B cell (primary cell): ENCODE measurements around the gene CPHXL. TPM values are rescaled to one million over a fixed set of nuclear protein-coding genes. Genes with fewer than 3 reads are reported as not detected.
A peak's percentile ranks its signal among the peaks of the same experiment; 100 is the strongest.

ENCODE experiments used
- ATAC-seq: fragments of 200-7000 bp; cut with Tn5 transposase; one replicate; pipeline ENCODE4 v1.10.0; 2021; ENCODE audit warnings: low read depth, mild to moderate bottlenecking, moderate number of reproducible peaks, moderate library complexity
- CTCF ChIA-PET: fragments of 350-600 bp; sonication (Branson Sonifier 250); formaldehyde crosslinking; loops from one replicate; lab custom pipeline; 2021; ENCODE audit warnings: antibody characterized with exemption, inconsistent platforms; lab: Charles Lee
- POLR2A ChIA-PET: fragments of 350-600 bp; sonication (Branson Sonifier 250); formaldehyde crosslinking; loops from one replicate; lab custom pipeline; 2021; ENCODE audit warnings: antibody characterized with exemption; lab: Charles Lee
- DNase-seq: peaks from one replicate; pipeline ENCODE4 v3.0.0; 2013
- H2AFZ ChIP-seq: 2 replicates; pipeline ENCODE4 v1.6.1; 2012; ENCODE audit warnings: mild to moderate bottlenecking, low read depth, low read length; ENCODE audit not compliant: insufficient read depth, poor library complexity, severe bottlenecking
- H3K27ac ChIP-seq, 2 donors: 1 replicate in 1 of 2; 2 replicates in 1 of 2; pipeline ENCODE4 v1.5.1; 2012 to 2013; ENCODE audit warnings: low read length in 2 of 2, mild to moderate bottlenecking in 2 of 2, moderate library complexity in 1 of 2
- H3K27me3 ChIP-seq, 4 experiments: fragments of 200-600 bp in 1 of 4; sonication (generic) in 1 of 4; replicated peaks in 1 of 4; 1 replicate in 2 of 4; 2 replicates in 2 of 4; pipeline versions ENCODE4 v1.6.1 to v1.7.0; 2013 to 2016; ENCODE audit warnings: low read length in 3 of 4, mild to moderate bottlenecking in 2 of 4, mixed read lengths in 1 of 4, moderate library complexity in 1 of 4; ENCODE audit not compliant: insufficient read depth in 4 of 4, control insufficient read depth in 3 of 4; ENCODE audit errors: control extremely low read depth in 1 of 4
- H3K36me3 ChIP-seq, 2 experiments: replicated peaks in 1 of 2; 1 replicate in 1 of 2; 2 replicates in 1 of 2; pipeline versions ENCODE4 v1.6.1 to v1.7.1; 2013; ENCODE audit warnings: low read length in 1 of 2; ENCODE audit not compliant: insufficient read depth in 2 of 2, control insufficient read depth in 1 of 2; ENCODE audit errors: control extremely low read depth in 1 of 2, extremely low read depth in 1 of 2
- H3K4me1 ChIP-seq, 2 donors: fragments of 200-600 bp in 1 of 2; sonication (generic) in 1 of 2; 1 replicate in 1 of 2; 2 replicates in 1 of 2; pipeline versions ENCODE4 v1.5.1 to v1.6.1; 2013 to 2017; ENCODE audit warnings: low read length in 2 of 2; ENCODE audit not compliant: control insufficient read depth in 2 of 2, insufficient read depth in 2 of 2
- H3K4me2 ChIP-seq: replicated peaks from 2 replicates; pipeline ENCODE3; 2012; ENCODE audit warnings: mild to moderate bottlenecking, low read depth, low read length; ENCODE audit not compliant: poor library complexity, severe bottlenecking
- H3K4me3 ChIP-seq, 5 experiments: fragments of 200-600 bp in 1 of 5; sonication (generic) in 1 of 5; 1 replicate in 3 of 5; 2 replicates in 2 of 5; pipeline versions ENCODE4 v1.5.1 to v1.7.0; 2011 to 2016; ENCODE audit warnings: low read length in 4 of 5, mild to moderate bottlenecking in 4 of 5, low read depth in 2 of 5, control low read depth in 1 of 5, moderate library complexity in 1 of 5; ENCODE audit not compliant: insufficient read depth in 1 of 5; ENCODE audit errors: control extremely low read depth in 1 of 5, extremely low read depth in 1 of 5
- H3K79me2 ChIP-seq: fragments of 200-600 bp; sonication (generic); one replicate; pipeline ENCODE4 v1.6.0; 2016; ENCODE audit warnings: low read length; ENCODE audit not compliant: control insufficient read depth, insufficient read depth
- H3K9ac ChIP-seq: fragments of 200-600 bp; sonication (generic); 2 replicates; pipeline ENCODE4 v1.6.1; 2017; ENCODE audit warnings: mild to moderate bottlenecking, low read length, moderate library complexity
- H3K9me3 ChIP-seq, 3 donors: one replicate each; pipeline versions ENCODE4 v1.6.1 to v1.7.1; 2013; ENCODE audit warnings: low read length in 2 of 3; ENCODE audit not compliant: control insufficient read depth in 2 of 3, insufficient read depth in 1 of 3; ENCODE audit errors: control extremely low read depth in 1 of 3
- H4K20me1 ChIP-seq: 2 replicates; pipeline ENCODE4 v1.6.0; 2012; ENCODE audit warnings: mild to moderate bottlenecking, low read length; ENCODE audit not compliant: insufficient read depth, control insufficient read depth, poor library complexity, severe bottlenecking
- H3K27ac Mint-ChIP-seq: one replicate; pipeline ENCODE4 v1.8.0; 2021; ENCODE audit warnings: mixed read lengths
- H3K27me3 Mint-ChIP-seq: one replicate; pipeline ENCODE4 v1.8.0; 2021; ENCODE audit warnings: mixed read lengths
- H3K4me1 Mint-ChIP-seq: one replicate; pipeline ENCODE4 v1.8.0; 2021; ENCODE audit warnings: mixed read lengths
- H3K4me3 Mint-ChIP-seq: one replicate; pipeline ENCODE4 v1.8.0; 2021; ENCODE audit warnings: mixed read lengths
- H3K9me3 Mint-ChIP-seq: one replicate; pipeline ENCODE4 v1.8.0; 2022; ENCODE audit warnings: mixed read lengths; ENCODE audit not compliant: insufficient read depth
- EZH2 ChIP-seq: IDR thresholded peaks from 2 replicates; pipeline ENCODE4 v1.6.1; 2012; ENCODE audit warnings: borderline replicate concordance, low read depth, mild to moderate bottlenecking, moderate library complexity, low read length; ENCODE audit not compliant: insufficient read depth, poor library complexity, severe bottlenecking
- WGBS: methylation state at CpG from one replicate; pipeline ENCODE4 v1.1.5; 2013; ENCODE audit warnings: missing lambda C conversion rate; ENCODE audit not compliant: insufficient coverage; 5-methylcytosine and 5-hydroxymethylcytosine counted together
- intact Hi-C: fragments of 100-400 bp; cut with micrococcal nuclease; formaldehyde crosslinking; loops from one replicate; pipeline ENCODE4 v1.10.0; 2022
- polyA plus RNA-seq: library from polyadenylated mRNA; depleted of rRNA; stranded (reverse); fragments of >200 nt; gene quantifications from 2 replicates; pipeline ENCODE4 v1.2.3, GENCODE V29; 2012
- total RNA-seq, 2 donors: library from RNA; stranded (reverse); fragments of 120-200 nt in 1 of 2; gene quantifications; 1 replicate in 1 of 2; 2 replicates in 1 of 2; pipeline versions ENCODE4 v1.2.3 to v1.2.4, GENCODE V29; 2013 to 2022
- TF ChIP-seq, protein P1 (sequence below): fragments of 200-600 bp; IDR thresholded peaks from one replicate; pipeline ENCODE4 v1.8.0; 2022; ENCODE audit warnings: antibody characterized with exemption, mild to moderate bottlenecking

Gene CPHXL
- total and polyA plus RNA-seq, 2 donors (not counting 1 experiment from before 2014, with no cell fraction given) = not detected

DNA sequence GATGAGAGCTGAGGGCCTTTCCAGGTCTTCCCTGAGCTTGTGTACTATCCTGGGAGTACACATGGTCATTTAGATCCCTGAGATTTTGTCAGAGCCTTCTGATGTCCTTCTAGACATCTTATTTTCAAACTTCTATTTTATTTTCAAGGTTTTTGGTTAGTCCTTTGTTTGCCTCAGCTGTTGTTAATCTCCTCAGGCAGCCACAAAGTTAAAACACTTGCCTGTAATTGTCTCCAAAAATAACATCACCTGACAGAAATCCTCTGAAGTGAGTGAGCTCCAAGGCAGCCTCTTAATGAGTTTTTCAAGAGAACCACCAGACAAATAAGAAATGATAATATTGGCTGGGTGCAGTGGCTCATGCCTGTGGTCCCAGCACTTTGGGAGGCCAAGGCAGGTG is 43.8 kb upstream of the CPHXL start:
- ChIA-PET CTCF (interaction anchor here (0.9 to 1.2 kb wide), 3 partner anchors 17 to 299 kb away, joined by 3 to 4 read pairs (median 3); no protein-coding TSS in a partner anchor), POLR2A (no interaction called here)
- Mint-ChIP-seq H3K27ac (no peak overlapping the region), H3K4me1 (peaks cover 6% of the 10 kb centered on the region), H3K4me3 (no peak overlapping the region), H3K27me3 (peaks cover 17% of the 10 kb centered on the region), H3K9me3 (no peaks in the 10 kb centered on the region)
- Histone ChIP-seq H4K20me1 (no peaks in the 10 kb centered on the region), H3K9me3 (peaks cover 4% of the 10 kb centered on the region in 3 donors), H3K4me2 (no peak overlapping the region), H3K36me3 (no peaks in the 10 kb centered on the region), H3K9ac (no peak overlapping the region), H3K4me1 (no peaks in the 10 kb centered on the region), H3K79me2 (no peaks in the 10 kb centered on the region), H3K27ac (no peak overlapping the region), H3K4me3 (no peak overlapping the region), H2AFZ (no peak overlapping the region), H3K27me3 (peaks cover 0 to 14% (median 6%) of the 10 kb centered on the region in 4 experiments)
- ATAC-seq = no peak
- no peak for TF ChIP-seq EZH2
- TF ChIP-seq, protein P1, sequence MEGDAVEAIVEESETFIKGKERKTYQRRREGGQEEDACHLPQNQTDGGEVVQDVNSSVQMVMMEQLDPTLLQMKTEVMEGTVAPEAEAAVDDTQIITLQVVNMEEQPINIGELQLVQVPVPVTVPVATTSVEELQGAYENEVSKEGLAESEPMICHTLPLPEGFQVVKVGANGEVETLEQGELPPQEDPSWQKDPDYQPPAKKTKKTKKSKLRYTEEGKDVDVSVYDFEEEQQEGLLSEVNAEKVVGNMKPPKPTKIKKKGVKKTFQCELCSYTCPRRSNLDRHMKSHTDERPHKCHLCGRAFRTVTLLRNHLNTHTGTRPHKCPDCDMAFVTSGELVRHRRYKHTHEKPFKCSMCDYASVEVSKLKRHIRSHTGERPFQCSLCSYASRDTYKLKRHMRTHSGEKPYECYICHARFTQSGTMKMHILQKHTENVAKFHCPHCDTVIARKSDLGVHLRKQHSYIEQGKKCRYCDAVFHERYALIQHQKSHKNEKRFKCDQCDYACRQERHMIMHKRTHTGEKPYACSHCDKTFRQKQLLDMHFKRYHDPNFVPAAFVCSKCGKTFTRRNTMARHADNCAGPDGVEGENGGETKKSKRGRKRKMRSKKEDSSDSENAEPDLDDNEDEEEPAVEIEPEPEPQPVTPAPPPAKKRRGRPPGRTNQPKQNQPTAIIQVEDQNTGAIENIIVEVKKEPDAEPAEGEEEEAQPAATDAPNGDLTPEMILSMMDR = no peak
- DNase-seq = no peak
- intact Hi-C loops = no loop called here

DNA sequence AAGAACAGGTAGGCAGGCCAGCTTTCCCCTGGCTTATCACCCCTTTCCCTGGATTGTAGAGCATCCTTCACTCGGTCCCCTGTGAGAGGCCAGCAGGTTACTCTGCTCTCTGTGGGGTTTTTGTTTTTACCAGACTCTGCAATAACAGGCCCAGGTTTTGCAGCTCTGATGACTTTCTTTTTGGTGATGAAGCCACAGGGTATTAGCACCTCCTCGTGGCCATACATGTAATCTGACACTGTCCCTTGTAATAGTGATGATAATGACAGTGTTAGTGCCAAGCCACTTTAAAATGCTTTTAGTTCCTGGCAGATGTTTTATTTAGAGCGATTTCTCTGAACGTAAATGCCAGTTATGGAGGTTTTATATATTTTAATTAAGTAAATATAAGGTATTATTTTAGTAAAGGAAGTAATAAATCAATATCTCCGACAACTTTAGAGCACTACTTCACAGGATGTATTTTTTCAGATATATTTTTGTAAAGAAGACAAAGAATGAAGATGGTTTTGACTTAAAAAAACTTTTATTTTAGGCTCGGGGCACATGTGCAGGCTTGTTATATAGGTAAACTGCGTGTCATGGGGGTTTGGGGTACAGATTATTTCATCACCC is 38.0 kb upstream of the CPHXL start:
- CTCF ChIA-PET = interaction anchor here (0.7 to 6.0 kb wide), 36 partner anchors 9 to 574 kb away, joined by 3 to 75 read pairs (median 4); partner anchors contain the start of genes ADAT1, CFDP1, KARS1 and TERF2IP
- no peak for TF ChIP-seq EZH2
- TF ChIP-seq, protein P1 = peak; percentile 86
- Mint-ChIP-seq H3K4me1 (peaks cover 23% of the 10 kb centered on the region), H3K27ac (peak overlapping the region; percentile 75), H3K4me3 (no peak overlapping the region), H3K9me3 (no peaks in the 10 kb centered on the region), H3K27me3 (peaks cover 6% of the 10 kb centered on the region)
- Histone ChIP-seq H3K9me3 (no peaks in the 10 kb centered on the region), H3K27me3 (no peaks in the 10 kb centered on the region), H3K4me3 (no peak overlapping the region), H3K9ac (no peak overlapping the region), H3K4me2 (no peak overlapping the region), H3K79me2 (no peaks in the 10 kb centered on the region), H3K4me1 (peaks cover 14 to 23% of the 10 kb centered on the region in 2 donors), H2AFZ (no peak overlapping the region), H3K27ac (no peak overlapping the region), H4K20me1 (no peaks in the 10 kb centered on the region), H3K36me3 (no peaks in the 10 kb centered on the region)
- DNase-seq (peak; percentile 80), ATAC-seq (peak; percentile 55)
- WGBS = 10% methylated on average over 2 of the region's 7 CpGs
- POLR2A ChIA-PET = interaction anchor here (0.6 to 1.1 kb wide), 4 partner anchors 117 to 247 kb away, joined by 3 to 4 read pairs (median 3); partner anchors contain the start of genes ADAT1, KARS1 and TERF2IP
- intact Hi-C loops = loop anchor here (1.0 to 5.0 kb wide), 7 partner anchors 67 to 617 kb away; partner anchors contain the start of genes ADAT1, KARS1, TERF2IP and ZFP1
